ENCODE measurements around the gene TSPAN18. TPM values are rescaled to one million over a fixed set of nuclear protein-coding genes. Genes with fewer than 3 reads are reported as not detected.

Gene TSPAN18
- total RNA-seq, 1 experiment from 2014 or later, result 18.3 TPM

- H3K36me3 ChIP-seq (ENCODE audit: control insufficient read depth in 1 of 2, insufficient read depth in 2 of 2, low read length in 2 of 2), result no peaks in the 10 kb centered on the region
- CTCF ChIA-PET, result no interaction called here
- ATAC-seq, result no peak
Observed at GRCh38 chr11:44839458-44840084, 112.8 kb downstream of the TSPAN18 start.

More at GRCh38 chr11:44839458-44840084, 112.8 kb downstream of the TSPAN18 start:
- intact Hi-C loops (cut with micrococcal nuclease), result no loop called here
- Histone ChIP-seq H3K4me3 (replicated peaks in 1 of 2; ENCODE audit: low read depth in 1 of 2, low read length in 2 of 2) (no peak overlapping the region), H3K27me3 (ENCODE audit: insufficient read depth, low read length) (no peaks in the 10 kb centered on the region), H2AFZ (ENCODE audit: low read depth, low read length, poor library complexity, severe bottlenecking) (no peak overlapping the region), H3K4me2 (ENCODE audit: low read length) (no peak overlapping the region), H3K9ac (ENCODE audit: low read length) (no peak overlapping the region), H3K4me1 (ENCODE audit: control insufficient read depth in 1 of 2, insufficient read depth in 2 of 2, low read length in 2 of 2) (no peaks in the 10 kb centered on the region), H4K20me1 (ENCODE audit: insufficient read depth) (no peaks in the 10 kb centered on the region), H3K27ac (ENCODE audit: low read depth, low read length) (no peak overlapping the region), H3K79me2 (ENCODE audit: insufficient read depth, low read length) (no peaks in the 10 kb centered on the region), H3K9me3 (ENCODE audit: control insufficient read depth in 1 of 2, insufficient read depth in 1 of 2, low read depth in 1 of 2, low read length in 2 of 2) (no peaks in the 10 kb centered on the region), H3K9me2 (ENCODE audit: insufficient read depth) (no peaks in the 10 kb centered on the region)
- DNase-seq (ENCODE audit: low read depth, low spot score), result no peak
- ChIA-PET RAD21 (ENCODE audit: low non-redundant PET in 1 of 2, low total read pairs in 2 of 2, uncharacterized antibody in 2 of 2, unreplicated experiment in 2 of 2) (no interaction called here), POLR2A (no interaction called here)
- no peak for TF ChIP-seq YY1 (IDR thresholded peaks at IDR 0.05; ENCODE audit: extremely low read depth, insufficient replicate concordance, low read depth, low read length)
- TF ChIP-seq RAD21 (IDR thresholded peaks at IDR 0.05; ENCODE audit: low read depth), result no peak
- no peak for TF ChIP-seq CTCF (IDR thresholded peaks at IDR 0.05 in 2 of 3, conservative IDR thresholded peaks at IDR 0.05 in 1 of 3; ENCODE audit: borderline replicate concordance in 1 of 3, insufficient read depth in 1 of 3, low read depth in 2 of 3, low read length in 2 of 3)
- TF ChIP-seq POLR2A (IDR thresholded peaks at IDR 0.05; ENCODE audit: borderline replicate concordance, extremely low read depth, insufficient read depth, insufficient read length), result no peak
- TF ChIP-seq ZBTB33 (IDR thresholded peaks at IDR 0.05; ENCODE audit: extremely low read depth, insufficient replicate concordance, low read length), result no peak
- no peak for TF ChIP-seq ATF3 (IDR thresholded peaks at IDR 0.05)
- no peak for TF ChIP-seq TCF7L2 (IDR thresholded peaks at IDR 0.05; ENCODE audit: borderline replicate concordance, extremely low read depth, insufficient read depth, insufficient read length)
- TF ChIP-seq ELF1 (IDR thresholded peaks at IDR 0.05; ENCODE audit: borderline replicate concordance, low read depth), result no peak
- no peak for TF ChIP-seq REST (IDR thresholded peaks at IDR 0.05; ENCODE audit: low read depth)
- TF ChIP-seq CEBPB (IDR thresholded peaks at IDR 0.05; ENCODE audit: low read depth), result no peak
- TF ChIP-seq EZH2 (IDR thresholded peaks at IDR 0.05), result no peak
- TF ChIP-seq EZH2phosphoT487 (IDR thresholded peaks at IDR 0.05; ENCODE audit: borderline replicate concordance), result no peak
- BruUV-seq (replicated peaks), result no TSS peak

All from HCT116 (cell line).